Neural cell (in vitro differentiated cells): Measurements from ENCODE around the gene ACTRT2. TPM values are rescaled to one million over a fixed set of nuclear protein-coding genes. Genes with fewer than 3 reads are reported as not detected.

ENCODE experiments used
- H2AFZ ChIP-seq: fragments of 200-600, 300-800 bp; sonication (generic), shearing (Covaris generic); 2 replicates; pipeline ENCODE4 v1.6.0; 2014; ENCODE audit warnings: low read depth, mild to moderate bottlenecking, antibody characterized with exemption, low read length, moderate library complexity
- H3F3A ChIP-seq: fragments of 200-600 bp; shearing (Covaris generic); 2 replicates; pipeline ENCODE4 v1.6.1; 2016; ENCODE audit warnings: mild to moderate bottlenecking, moderate library complexity, mixed read lengths, antibody characterized with exemption, low read length; ENCODE audit not compliant: insufficient read depth, poor library complexity, severe bottlenecking
- H3K27ac ChIP-seq: fragments of 200-600, 300-800 bp; sonication (generic), shearing (Covaris generic); 2 replicates; pipeline ENCODE4 v1.5.1; 2014; ENCODE audit warnings: mild to moderate bottlenecking, low read length, moderate library complexity
- H3K27me3 ChIP-seq: fragments of 300-800, 200-600 bp; sonication (generic), shearing (Covaris generic); 2 replicates; pipeline ENCODE4 v1.6.0; 2014; ENCODE audit warnings: mild to moderate bottlenecking, low read depth, low read length, moderate library complexity; ENCODE audit not compliant: insufficient read depth
- H3K36me3 ChIP-seq: fragments of 300-800, 200-600 bp; sonication (generic), shearing (Covaris generic); 2 replicates; pipeline ENCODE4 v1.5.1; 2014; ENCODE audit warnings: mild to moderate bottlenecking, antibody characterized with exemption, low read length, moderate library complexity; ENCODE audit not compliant: insufficient read depth
- H3K4me2 ChIP-seq: fragments of 300-800, 200-600 bp; sonication (generic), shearing (Covaris generic); 2 replicates; pipeline ENCODE4 v1.6.0; 2014; ENCODE audit warnings: mild to moderate bottlenecking, low read length
- H3K4me3 ChIP-seq: fragments of 300-800, 200-600 bp; sonication (generic), shearing (Covaris generic); 2 replicates; pipeline ENCODE4 v1.5.1; 2014; ENCODE audit warnings: mild to moderate bottlenecking, low read length, moderate library complexity
- H3K79me2 ChIP-seq: fragments of 200-600 bp; shearing (Covaris generic); replicated peaks from 2 replicates; pipeline ENCODE4 v1.6.0; 2014; ENCODE audit warnings: mild to moderate bottlenecking, low read length, moderate library complexity; ENCODE audit not compliant: insufficient read depth
- H3K9ac ChIP-seq: fragments of 300-800, 200-600 bp; sonication (generic), shearing (Covaris generic); 2 replicates; pipeline ENCODE4 v1.6.1; 2016; ENCODE audit warnings: mild to moderate bottlenecking, low read length, mixed read lengths
- H3K9me2 ChIP-seq: fragments of 200-600 bp; shearing (Covaris generic); 2 replicates; pipeline ENCODE4 v1.6.1; 2016; ENCODE audit warnings: mild to moderate bottlenecking, low read length, mixed read lengths; ENCODE audit not compliant: insufficient read depth
- H3K9me3 ChIP-seq: fragments of 200-600, 300-800 bp; sonication (generic), shearing (Covaris generic); 2 replicates; pipeline ENCODE4 v1.6.1; 2016; ENCODE audit warnings: mild to moderate bottlenecking, mixed run types, low read length, moderate library complexity, mixed read lengths
- H4K20me1 ChIP-seq: fragments of 200-600 bp; shearing (Covaris generic); 2 replicates; pipeline ENCODE4 v1.6.1; 2016; ENCODE audit warnings: mild to moderate bottlenecking, mixed run types; ENCODE audit not compliant: insufficient read depth
- CTCF ChIP-seq: fragments of 450-650 bp; IDR thresholded peaks from 2 replicates; pipeline ENCODE4 v1.5.1; 2014; ENCODE audit warnings: antibody characterized with exemption, mild to moderate bottlenecking, moderate library complexity; ENCODE audit not compliant: poor library complexity, severe bottlenecking
- EP300 ChIP-seq: fragments of 450-650 bp; conservative IDR thresholded peaks from 2 replicates; pipeline ENCODE4 v1.6.1; 2014; ENCODE audit warnings: antibody characterized with exemption, mild to moderate bottlenecking, moderate library complexity; ENCODE audit not compliant: poor library complexity, severe bottlenecking
- EZH2 ChIP-seq: fragments of 200-600, 300-800 bp; shearing (Covaris generic), sonication (generic); IDR thresholded peaks from 2 replicates; pipeline ENCODE4 v1.6.1; 2014; ENCODE audit warnings: antibody characterized with exemption, low read length, borderline replicate concordance, mild to moderate bottlenecking; ENCODE audit not compliant: insufficient read depth, poor library complexity, severe bottlenecking
- MXI1 ChIP-seq: fragments of 450-650 bp; conservative IDR thresholded peaks from 2 replicates; pipeline ENCODE4 v1.6.1; 2014; ENCODE audit warnings: antibody characterized with exemption, mild to moderate bottlenecking; ENCODE audit not compliant: poor library complexity, severe bottlenecking
- POLR2AphosphoS5 ChIP-seq: IDR thresholded peaks from 2 replicates; pipeline ENCODE4 v1.6.1; 2012
- RAD21 ChIP-seq: fragments of 450-650 bp; conservative IDR thresholded peaks from 2 replicates; pipeline ENCODE4 v1.6.1; 2014; ENCODE audit warnings: antibody characterized with exemption, mild to moderate bottlenecking, moderate library complexity
- SMC3 ChIP-seq: fragments of 450-650 bp; conservative IDR thresholded peaks from 2 replicates; pipeline ENCODE4 v1.6.1; 2014; ENCODE audit warnings: antibody characterized with exemption, mild to moderate bottlenecking, moderate library complexity; ENCODE audit not compliant: poor library complexity
- TAF1 ChIP-seq: IDR thresholded peaks from 2 replicates; pipeline ENCODE4 v1.6.1; 2012; ENCODE audit warnings: low read depth
- polyA plus RNA-seq: library from polyadenylated mRNA; depleted of rRNA; stranded (reverse); fragments of >200 nt; gene quantifications from 2 replicates; pipeline ENCODE4 v1.2.3, GENCODE V29; 2014
- TF ChIP-seq, protein P1 (sequence below): IDR thresholded peaks from 2 replicates; pipeline ENCODE4 v1.6.1; 2012; ENCODE audit warnings: borderline replicate concordance

The ACTRT2 gene
- polyA plus RNA-seq, 1 donor from 2014 or later = not detected

- TF ChIP-seq EZH2 (no peak), RAD21 (no peak)
- H3K9me3 ChIP-seq = peaks cover 4% of the 10 kb centered on the region
- no peak overlapping the region for H3K9ac ChIP-seq
- no peak overlapping the region for H2AFZ ChIP-seq
- H3F3A ChIP-seq = no peaks in the 10 kb centered on the region
- no peaks in the 10 kb centered on the region for H4K20me1 ChIP-seq
- H3K36me3 ChIP-seq = no peaks in the 10 kb centered on the region
- no peaks in the 10 kb centered on the region for H3K27me3 ChIP-seq
- no peak overlapping the region for H3K4me3 ChIP-seq
- H3K27ac ChIP-seq = no peak overlapping the region
- no peaks in the 10 kb centered on the region for H3K79me2 ChIP-seq
- H3K4me2 ChIP-seq = no peak overlapping the region
- H3K9me2 ChIP-seq = no peaks in the 10 kb centered on the region
These were observed 48.2 kb upstream of the ACTRT2 start for GRCh38 chr1:2972879-2973575.

DNA sequence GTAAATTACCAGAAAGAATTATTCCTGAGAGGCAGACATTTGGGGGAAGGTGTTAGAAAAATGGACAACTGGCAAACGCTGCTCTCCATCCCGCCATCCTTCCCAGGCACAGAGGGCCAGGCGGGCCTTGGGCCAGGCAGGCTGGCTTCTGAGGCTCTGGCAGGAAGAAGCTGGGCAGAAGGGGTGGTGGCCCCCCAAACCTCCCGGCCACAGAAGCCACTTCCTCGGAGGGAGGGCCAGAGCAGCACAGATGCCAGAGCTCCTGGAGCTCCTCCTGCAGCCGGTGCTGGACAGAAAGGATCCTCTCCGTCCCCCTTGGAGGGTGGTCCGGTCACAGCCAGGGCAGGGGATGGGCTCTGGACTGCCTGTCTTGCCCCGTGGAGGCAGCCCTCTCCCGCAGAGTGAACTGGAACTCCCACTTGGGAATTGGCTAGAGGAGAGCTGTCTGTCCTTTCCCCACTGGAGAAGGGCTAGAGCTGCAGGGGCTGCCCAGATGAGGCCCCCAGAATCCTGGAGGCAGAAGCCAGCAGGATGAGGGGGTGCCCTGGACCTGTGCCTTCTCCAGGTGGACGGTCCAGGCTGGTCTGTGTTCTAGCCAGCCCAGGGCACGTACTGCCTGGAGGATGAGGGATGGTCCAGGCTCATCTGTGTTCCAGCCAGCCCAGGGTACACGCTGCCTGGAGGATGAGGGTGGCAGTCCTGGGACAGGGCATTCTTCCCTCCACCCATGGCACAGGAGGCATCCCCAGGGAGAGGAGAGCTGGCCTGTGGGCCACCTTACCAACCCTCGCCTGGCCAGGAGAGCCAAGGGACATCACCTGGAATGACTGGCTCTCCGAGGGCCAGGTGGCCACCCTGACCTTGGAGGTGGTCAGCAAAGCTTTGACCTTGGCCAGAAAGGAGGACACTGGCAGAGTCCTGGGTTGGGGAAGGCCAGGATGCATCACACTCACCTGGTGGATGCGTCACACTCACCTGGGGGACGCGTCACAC, 47.4 kb upstream of the ACTRT2 start:
- Histone ChIP-seq H3K27me3 (no peaks in the 10 kb centered on the region), H3K9me3 (peaks cover 4% of the 10 kb centered on the region), H3K4me2 (no peak overlapping the region), H3F3A (no peaks in the 10 kb centered on the region), H2AFZ (no peak overlapping the region), H3K4me3 (no peak overlapping the region), H3K79me2 (no peaks in the 10 kb centered on the region), H4K20me1 (no peaks in the 10 kb centered on the region), H3K36me3 (no peaks in the 10 kb centered on the region), H3K9me2 (no peaks in the 10 kb centered on the region), H3K9ac (no peak overlapping the region), H3K27ac (no peak overlapping the region)
- TF ChIP-seq RAD21 (no peak), SMC3 (no peak), TAF1 (no peak), MXI1 (no peak), CTCF (no peak), POLR2AphosphoS5 (no peak), EZH2 (no peak), EP300 (no peak)
- TF ChIP-seq, protein P1, sequence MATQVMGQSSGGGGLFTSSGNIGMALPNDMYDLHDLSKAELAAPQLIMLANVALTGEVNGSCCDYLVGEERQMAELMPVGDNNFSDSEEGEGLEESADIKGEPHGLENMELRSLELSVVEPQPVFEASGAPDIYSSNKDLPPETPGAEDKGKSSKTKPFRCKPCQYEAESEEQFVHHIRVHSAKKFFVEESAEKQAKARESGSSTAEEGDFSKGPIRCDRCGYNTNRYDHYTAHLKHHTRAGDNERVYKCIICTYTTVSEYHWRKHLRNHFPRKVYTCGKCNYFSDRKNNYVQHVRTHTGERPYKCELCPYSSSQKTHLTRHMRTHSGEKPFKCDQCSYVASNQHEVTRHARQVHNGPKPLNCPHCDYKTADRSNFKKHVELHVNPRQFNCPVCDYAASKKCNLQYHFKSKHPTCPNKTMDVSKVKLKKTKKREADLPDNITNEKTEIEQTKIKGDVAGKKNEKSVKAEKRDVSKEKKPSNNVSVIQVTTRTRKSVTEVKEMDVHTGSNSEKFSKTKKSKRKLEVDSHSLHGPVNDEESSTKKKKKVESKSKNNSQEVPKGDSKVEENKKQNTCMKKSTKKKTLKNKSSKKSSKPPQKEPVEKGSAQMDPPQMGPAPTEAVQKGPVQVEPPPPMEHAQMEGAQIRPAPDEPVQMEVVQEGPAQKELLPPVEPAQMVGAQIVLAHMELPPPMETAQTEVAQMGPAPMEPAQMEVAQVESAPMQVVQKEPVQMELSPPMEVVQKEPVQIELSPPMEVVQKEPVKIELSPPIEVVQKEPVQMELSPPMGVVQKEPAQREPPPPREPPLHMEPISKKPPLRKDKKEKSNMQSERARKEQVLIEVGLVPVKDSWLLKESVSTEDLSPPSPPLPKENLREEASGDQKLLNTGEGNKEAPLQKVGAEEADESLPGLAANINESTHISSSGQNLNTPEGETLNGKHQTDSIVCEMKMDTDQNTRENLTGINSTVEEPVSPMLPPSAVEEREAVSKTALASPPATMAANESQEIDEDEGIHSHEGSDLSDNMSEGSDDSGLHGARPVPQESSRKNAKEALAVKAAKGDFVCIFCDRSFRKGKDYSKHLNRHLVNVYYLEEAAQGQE = no peak
